Measurements from ENCODE around the gene SPOCK1.

SPOCK1 gene

DNA sequence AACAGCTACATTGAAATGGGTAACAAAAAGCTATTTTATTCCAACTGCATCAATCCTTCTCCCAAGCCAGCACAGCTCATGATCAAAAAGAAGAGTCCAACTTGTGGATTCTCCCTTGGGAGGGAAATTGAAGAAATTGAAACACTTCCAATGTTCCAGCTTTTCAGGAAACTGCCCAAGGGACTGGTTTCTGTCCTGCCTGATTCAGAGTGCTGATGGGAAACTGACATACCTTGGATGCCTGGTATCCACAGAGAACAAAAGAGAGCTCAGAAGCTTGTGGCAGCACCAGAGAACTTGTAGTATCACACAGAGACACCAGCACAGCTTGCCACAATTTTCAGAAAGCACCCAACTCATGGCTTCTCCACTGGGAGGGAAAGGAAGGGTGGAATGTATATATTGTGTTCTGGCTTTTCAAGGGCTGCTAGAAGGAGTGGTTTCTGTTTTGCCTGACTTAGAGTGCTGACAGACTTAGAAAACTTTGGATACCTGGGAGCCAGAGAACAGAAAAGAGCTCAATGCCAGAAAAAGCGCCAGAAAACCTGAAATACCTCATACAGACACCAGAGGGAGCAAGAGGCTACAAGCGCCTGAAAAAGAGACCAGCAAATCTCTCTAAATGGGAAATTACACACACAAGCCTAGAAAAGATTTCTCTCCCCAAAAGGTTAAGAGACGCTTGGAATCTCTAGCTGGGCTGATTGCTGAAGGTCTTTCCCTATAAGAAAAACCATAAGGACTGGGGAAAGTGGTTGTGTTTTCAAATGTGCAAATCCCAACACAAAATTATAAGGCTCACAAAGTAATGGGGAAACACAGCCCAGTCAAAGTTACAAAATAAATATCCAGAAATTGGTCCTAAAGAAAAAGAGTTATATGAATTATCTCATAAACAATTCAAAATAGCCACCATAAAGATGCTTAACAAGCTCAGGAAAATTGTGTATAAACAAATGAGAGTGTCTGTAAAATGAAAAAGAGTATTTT, 178.8 kb downstream of the SPOCK1 start:
- DNase-seq = no peak

DNA sequence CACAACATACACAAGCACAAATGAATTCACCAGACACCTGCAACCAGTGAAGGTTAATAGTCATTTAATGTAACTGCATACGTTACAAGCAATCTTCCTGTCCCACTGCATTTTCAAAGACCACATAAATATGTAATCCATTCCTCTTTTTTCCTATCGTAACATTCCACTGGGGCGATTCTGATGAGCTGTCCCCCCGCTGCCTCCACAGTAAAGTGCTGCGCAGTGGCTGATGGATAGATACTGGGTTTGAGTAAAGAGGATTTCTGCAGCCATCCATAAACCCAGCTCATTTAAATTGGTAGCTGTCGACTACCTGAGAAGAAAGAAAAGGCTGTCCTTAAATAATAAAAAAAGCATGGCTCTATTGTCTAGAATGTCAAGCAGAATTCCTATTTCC, 181.1 kb downstream of the SPOCK1 start:
- DNase-seq = no peak

DNA sequence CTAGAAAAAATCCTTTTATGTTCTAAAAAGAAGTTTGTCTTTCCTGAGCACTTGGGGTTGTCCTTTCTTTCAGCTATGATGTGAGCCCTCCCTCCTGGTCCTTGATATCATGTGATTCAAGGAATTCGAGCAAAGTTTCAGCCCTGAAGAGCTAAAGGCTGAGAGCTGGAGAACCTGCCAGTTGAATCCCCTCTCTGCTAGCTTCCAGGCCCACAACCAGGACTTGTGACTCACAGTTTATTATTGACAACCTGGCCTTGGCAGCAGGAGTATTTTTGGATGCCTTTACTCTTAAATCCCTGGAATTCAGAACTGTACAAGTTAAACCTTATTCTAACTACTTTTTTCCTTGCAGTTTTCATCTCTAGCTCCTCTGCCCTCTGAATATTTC, 182.8 kb downstream of the SPOCK1 start:
- DNase-seq = no peak

DNA sequence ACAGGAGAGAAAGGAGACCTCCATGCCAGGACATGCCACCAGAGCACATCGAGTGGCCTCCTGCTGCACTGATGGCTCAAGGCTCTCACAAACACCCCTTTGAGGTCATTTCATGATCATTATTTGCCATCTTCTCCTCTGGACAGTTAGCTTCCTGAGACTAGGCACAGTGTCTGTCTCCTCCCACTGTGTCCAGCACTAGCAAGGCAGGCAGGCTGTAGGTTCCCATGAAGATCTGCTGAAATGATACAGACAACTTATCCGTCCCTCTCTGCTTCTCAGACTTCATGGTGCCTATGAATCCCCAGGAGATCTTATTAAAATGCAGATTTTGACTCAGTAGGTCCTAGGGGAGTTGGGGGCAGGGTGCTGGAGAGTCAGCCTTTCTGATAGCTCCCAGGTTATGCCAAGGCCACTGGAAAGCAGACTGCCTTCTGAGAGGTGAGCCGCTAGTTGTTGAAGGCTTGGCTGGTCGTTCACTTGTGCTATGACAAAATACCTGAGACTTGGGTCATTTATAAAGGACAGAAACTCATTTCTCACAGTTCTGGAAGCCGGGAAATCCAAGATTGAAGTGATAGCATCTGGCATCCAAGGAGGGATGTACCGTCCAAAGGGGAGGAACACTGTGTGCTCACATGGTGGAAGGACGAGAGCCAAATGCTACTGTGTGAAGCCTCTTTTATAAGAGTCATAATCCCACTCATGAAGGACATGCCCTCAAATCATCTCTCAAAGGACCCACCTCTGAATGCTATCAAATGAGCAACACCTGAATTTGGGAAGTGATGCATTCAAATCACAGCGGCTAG, 183.4 kb downstream of the SPOCK1 start:
- no peak for DNase-seq

DNA sequence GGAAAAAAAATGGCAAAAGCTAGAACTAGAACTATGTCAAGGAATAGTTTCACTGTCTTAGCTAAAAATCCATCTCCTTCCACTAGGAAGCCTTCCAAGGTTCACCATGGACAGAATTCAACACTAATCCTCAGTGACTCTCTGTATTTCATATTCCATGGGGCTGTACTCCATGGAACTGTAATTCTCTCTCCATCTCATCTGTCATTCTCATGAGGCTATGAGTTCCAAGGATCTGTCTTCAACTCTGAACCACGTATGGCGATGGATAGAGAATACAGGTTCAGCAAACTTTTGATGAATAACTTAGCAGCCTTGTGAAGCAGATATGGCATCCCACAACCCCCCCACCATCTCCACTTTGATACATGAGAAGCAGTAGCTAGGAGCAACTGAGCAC, 184.0 kb downstream of the SPOCK1 start:
- no peak for DNase-seq

DNA sequence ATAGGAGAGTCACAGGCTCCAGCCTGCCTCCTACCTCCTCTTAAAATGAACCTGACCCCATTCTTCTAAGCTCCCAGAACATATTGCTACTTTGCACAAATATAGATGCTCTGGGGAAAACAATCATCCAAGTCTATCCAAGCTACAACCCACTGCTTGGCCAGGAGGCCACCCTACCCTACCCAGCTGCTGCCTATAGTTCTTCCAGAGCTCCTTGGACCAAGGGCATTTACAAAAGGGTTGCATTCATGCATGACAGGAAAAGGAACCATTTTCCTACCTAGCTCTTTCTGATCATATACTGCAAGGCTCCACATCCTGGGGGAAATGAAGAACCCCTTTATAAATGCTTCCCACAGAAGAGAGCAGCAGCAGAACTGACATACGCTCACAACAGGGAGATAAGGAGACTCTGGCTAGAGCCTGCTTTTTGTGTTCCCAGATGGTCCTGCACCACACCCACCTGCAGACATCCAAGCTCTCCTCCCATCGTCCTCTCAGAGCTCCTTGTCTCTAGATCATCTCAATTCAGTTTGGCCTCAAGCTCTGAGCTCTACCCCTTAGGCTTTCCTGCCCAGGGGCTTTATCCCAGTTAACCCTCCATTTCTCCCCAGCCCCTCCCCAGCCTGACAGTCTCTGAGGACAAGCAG, 185.5 kb downstream of the SPOCK1 start:
- DNase-seq = no peak

DNA sequence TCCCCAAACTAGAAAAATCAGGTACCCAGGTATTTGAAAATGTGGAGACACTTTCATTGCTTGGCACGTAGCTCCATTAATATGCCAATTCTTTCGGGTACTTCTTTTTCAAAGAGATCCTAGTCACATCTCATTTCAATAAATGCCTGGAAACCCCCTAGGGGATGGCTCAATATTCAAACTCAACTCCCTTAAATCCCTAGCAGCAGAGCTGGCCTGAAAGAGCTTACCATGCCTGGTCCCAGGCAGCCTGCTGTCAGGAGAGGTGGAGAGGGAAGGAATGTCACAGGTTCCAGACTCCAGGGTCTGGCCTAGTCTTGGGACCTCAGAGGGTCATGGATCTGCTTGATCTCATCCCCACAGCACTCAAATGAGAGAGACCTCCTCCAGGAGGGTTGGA, 187.1 kb downstream of the SPOCK1 start:
- no peak for DNase-seq

DNA sequence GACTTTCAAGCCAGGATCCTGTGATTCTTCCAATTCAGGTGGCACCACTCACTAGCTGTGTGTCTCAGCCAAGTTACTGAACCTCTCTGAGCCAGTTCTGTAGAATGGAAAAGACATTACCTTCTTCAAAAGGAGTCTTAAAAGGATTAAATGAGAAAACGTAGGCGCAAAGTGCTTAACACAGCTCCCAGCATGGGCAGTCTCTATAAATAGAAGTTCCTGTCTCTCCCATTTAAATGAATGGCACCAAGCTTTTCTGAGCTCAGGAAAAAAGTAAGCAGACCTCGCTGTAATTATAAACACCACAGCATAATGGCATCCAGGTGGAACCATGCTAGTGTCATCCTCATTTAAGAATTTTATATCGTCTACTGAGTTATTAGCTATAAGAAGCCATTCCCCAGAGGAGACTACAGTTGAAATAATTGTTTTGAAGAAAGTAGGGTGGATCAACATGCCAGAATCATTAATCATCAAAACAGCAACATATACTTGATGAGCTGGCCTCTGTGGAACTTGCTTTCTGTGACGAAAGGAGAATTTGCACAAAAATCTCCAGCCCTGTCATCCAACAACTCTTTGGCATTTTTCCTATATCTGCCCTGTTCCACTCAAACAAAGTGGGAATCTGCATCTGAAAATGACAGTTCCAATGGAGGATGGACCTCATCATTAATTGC, 188.9 kb downstream of the SPOCK1 start:
- no peak for DNase-seq

DNA sequence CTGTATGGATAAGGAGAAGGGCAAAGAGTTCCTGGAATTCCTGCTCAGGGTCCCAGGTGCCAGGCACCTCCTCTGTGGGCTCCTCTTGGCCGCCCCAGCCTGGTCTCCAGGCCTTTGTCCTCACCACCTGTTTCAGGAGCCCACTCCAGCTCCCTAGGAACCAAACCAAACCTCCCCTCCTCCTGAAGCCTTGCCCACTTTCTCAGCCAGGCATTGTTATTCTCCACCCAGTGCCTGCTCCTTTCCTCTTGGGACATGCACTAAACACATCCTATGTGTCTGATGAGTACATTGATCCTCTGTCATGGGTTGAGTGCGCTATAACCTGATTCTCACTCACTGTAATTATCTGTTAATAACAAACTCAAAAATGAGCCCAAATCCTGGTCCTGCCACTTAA, 189.8 kb downstream of the SPOCK1 start:
- DNase-seq = no peak

DNA sequence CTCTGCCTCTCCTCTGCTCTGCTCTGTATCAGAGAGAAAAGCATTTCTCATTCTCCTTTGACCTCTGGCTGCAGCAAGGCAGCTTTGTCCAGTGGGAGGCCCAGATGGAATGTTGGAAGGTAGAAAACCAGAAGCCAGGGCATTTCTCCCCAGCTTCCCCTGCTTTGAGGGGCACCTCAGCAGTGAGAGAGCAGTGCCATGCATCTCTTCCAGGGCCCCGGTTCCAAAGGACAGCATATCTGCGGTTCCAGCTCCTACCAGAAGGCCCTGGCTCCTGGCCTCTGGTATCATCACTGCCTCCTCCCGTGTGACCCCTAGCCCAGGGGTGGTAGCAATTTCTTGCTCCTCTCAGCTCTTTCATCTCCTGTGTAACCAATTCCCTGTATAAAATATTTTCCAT, 190.8 kb downstream of the SPOCK1 start:
- no peak for DNase-seq

DNA sequence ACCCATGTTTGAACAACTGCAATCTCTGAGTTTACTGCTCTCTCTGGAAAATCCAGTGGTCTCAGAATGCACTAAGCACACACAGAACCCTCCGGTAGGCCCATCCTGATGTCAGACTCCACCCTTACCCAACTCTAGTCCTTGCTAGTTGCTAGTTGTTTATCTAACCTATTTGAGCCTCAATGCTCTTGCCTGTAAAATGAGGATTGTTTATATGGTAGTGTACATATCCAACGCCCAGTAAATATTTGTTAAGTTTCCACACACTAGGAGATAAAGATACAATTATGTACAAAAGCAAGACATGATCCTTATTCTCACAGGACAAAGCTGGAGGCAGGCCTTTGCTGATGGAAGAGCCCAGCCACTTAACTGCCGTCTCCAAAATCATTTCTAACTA, 192.2 kb downstream of the SPOCK1 start:
- DNase-seq = no peak

DNA sequence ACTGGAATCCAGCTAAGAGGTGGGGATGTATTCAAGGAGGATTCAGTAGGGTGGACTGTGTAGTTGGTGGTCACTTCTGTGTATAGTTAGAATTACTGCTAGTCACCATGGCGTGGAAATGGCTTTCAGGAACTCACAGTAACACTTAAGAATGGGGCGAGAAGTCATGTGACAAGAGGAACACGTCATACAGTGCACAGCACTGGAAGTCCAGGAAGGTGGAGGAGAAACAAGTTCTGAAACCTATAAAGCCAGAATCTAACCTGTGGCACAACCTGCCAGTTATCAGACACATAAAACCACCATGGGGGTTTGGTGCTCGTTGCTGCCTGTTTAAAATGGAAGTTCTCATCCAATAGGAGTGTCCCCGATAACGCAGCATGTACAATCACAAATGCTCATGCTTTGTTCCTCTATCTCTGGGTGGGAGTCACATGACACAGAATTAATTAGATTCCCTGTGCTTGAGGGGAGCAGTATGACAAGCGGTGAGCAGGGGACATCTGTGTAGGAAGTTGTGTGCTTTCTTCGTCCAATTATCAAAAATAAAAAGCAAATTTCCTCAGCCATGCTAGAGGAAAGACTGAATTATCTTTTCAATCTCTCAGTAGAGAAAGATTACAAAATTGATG, 193.0 kb downstream of the SPOCK1 start:
- no peak for DNase-seq

DNA sequence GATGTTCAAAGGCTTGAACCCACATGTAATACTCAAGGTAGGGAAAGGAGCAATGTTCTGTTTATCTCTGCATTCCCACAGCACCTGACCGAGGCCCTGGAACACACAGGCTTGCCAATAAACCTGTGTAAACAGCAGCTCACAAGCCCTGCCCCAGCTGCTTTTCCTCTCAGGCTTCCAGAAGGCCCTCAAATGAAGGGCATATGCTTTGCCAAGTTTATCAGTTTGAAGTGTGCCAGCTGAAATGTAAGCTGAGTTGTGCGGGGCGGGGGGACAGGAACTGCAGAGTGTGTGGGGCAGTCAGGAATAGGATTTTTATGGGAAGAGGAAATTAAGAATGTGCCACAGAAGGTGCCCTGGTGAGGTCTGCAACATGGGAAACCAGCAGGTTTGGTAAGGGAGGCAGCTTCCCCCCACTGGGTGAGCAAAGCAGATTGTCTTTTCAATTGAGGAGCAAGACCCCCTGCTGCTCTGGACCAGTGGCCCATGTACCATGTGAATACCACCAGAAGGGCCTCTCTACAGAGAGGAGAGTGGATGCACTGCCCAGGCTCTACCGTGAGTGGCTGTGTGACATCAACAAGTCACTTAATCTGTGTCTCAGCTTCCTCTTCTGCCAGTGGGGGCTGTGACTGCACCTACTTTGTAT, 194.8 kb downstream of the SPOCK1 start:
- no peak for DNase-seq

DNA sequence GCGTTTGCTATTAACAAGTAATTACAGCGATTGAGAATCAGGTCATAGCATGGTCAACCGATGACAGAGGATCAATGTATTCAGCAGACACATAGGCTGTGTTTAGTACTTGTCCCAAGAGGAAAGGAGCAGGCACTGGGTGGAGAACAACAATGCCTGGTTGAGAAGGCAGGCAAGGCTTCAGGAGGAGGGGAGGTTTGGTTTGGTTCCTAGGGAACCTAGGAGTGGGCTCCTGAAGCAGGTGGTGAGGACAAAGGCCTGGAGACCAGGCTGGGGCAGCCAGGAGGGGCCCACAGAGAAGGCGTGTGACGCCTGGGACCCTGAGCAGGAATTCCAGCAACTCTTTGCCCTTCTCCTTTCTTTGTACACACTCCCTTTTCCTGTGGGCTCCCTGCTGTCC, 195.6 kb downstream of the SPOCK1 start:
- no peak for DNase-seq

DNA sequence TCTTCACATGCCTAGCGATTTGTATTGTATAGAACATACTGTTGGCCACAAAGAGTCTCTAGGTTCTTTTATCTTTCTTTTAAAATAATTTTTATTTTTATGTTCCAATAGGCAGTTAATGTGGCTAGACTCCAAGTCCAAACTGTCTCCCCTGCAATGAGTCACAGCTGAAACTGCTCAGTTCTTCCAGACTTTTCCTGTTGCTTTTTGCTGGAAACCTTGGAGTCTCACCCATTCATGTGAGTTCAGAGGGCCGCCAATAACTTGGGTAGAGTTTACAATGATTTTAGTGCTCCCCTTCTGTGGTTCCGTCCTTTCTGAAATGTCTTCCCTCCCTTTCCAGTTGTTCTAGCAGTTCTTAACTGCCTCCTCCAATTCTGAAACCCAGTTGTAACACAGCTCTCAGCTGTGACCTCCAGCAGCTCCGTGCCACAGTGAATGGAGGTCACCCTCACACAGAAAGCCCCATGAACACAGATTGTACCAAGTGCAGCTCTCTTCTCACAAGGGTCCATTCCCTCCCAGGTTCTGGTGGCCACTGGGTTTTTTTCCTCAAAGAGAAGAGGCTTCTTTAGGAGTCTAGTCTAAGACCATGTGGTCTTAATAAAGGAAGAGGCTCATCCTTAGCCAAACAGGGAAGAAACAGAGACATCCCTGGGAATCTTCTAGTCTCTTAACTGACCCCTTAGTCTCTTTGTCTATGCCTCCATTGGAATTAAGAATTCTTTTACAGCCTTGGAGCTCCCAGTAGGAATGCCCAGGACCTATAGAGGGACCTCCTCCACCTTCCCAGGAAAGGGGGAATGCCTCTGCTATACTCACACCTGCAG, 198.5 kb downstream of the SPOCK1 start:
- no peak for DNase-seq

DNA sequence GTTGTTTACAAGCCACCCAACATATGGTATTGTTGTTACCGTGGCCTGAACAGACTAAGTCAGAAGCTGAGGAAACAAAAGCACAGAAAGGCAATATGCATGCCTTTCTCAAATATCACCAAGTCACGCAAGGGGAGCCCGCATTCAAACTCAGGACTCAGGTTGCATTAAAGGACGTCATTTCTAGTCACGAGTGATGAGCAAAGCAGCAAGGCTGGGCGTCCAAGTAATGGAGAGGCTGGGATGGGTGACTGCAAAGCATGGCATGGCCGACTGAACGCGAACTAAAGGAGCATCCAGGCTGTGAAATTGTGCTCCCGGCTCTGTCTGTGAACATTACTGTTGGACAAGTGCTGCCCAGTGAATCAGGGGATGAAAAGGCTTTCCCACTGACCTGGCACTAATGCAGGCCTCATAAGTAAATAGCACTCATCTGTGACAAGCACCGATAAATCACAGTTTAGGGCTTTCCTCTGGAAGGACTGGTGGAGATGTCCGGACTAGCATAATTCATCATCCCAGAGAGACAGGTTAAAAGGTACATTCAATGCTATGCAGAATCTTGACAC, 202.8 kb downstream of the SPOCK1 start:
- no peak for DNase-seq

DNA sequence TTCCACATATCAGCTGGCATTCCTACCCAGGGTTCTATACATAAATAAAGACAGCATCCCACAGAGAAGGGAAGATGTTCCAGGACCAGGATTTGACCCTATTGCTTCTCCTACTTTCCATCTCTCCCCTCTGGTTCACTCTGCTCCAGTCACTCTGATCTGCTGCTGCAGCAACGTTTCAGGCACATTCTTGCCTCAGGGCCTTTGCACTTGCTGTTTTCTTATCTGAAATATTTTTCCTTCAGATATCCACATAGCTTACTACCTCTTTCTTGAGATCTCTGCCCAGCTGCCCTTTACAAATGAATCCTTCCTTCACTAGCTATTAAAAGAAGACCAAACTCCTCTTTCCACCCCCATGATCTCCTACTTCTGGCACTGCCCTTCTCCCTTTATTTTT, 204.5 kb downstream of the SPOCK1 start:
- no peak for DNase-seq

DNA sequence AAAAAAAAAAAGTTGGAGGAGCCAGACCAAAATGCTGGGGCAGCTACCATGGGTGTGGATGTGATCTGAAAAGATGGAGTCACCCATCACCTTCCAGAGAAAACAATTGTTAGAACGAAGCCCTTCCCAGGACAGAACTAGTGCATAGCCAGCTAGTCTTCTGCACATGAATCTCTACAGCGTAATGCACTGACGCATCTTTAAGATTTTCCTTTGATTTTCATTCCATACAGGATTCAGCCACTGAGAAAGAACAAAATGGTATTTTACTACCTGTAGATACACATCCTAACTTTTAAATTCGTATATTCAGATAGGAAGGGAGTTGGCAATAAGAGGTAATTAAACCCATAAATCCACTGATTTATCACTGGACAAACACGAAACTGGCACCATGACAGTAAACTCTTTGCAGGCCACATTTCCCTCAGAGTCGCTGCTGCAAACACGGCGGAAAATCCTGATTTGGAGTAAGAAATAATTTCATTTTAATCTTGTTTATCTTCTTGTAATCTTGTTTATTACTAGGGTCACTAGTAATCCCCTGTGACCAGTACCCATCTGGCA, 206.6 kb downstream of the SPOCK1 start:
- DNase-seq = no peak

DNA sequence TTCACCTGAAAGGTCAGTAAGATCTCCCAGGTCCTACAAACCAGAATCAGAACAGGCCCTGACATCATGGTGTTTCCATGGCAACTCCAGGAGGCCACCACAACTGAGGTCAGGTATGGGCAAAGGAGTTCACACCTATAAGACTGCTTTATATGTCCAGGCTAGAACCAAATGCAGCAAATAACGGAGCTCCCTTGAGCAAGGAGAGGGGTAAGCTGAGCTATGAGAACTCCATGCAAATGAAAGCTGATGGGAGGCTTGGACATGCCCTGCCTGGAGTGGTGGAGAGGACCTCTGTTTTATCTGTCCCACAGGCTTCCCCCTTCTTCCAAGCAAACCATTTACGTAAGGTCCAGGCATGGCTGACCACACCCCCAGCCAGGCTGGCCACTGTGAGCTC, 207.7 kb downstream of the SPOCK1 start:
- DNase-seq = no peak

DNA sequence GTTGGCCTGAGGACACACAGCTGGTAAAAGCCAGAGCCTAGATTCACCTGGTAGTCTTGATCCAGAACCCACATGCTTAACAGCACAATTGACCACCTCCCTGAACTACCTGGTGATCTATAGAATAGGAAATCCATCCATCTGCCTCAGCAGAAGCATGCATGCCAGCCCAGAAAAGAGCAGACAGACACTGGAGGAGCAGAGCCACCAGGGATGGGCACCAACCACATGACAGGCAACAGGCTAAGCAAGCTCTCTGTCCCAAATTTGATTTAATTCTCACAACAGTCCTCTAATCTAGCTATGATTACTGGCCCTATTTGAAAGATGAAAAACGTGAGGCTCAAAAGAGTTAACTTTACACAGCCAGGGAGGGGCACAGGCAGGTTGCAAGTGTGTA, 208.1 kb downstream of the SPOCK1 start:
- no peak for DNase-seq

All from activated CD8-positive, alpha-beta memory T cell treated with anti-CD3 and anti-CD28 coated beads, Interleukin-2, amount 50 U/mL, for 4 hours (primary cell).